Measurements from ENCODE around the gene MCC. TPM values are rescaled to one million over a fixed set of nuclear protein-coding genes. Genes with fewer than 3 reads are reported as not detected.

MCC gene
- polyA plus RNA-seq, 1 donor (not counting 4 experiments of a cell fraction or from before 2014, with no cell fraction given) = 24.6 TPM

- no peak for TF ChIP-seq EZH2 (IDR thresholded peaks at IDR 0.05; ENCODE audit: low read length)
- no peak for TF ChIP-seq CTCF (optimal IDR thresholded peaks at IDR 0.05 in 1 of 3, IDR thresholded peaks at IDR 0.05 in 1 of 3, conservative IDR thresholded peaks at IDR 0.05 in 1 of 3; ENCODE audit: extremely low read depth in 1 of 3, insufficient read depth in 2 of 3, low read length in 3 of 3)
- Histone ChIP-seq H3K79me2 (ENCODE audit: control insufficient read depth, insufficient read depth, low read length) (peaks cover 22% of the 10 kb centered on the region), H3K36me3 (ENCODE audit: control insufficient read depth in 2 of 2, extremely low read depth in 1 of 2, insufficient read depth in 2 of 2, low read length in 2 of 2) (peaks cover 7 to 16% of the 10 kb centered on the region in 2 experiments), H3K27ac (ENCODE audit: control insufficient read depth, insufficient read depth, low read length) (no peak overlapping the region), H3K9me3 (ENCODE audit: control insufficient read depth, low read depth, low read length) (no peaks in the 10 kb centered on the region), H2AFZ (ENCODE audit: control insufficient read depth, low read length) (no peak overlapping the region), H3K4me3 (ENCODE audit: control insufficient read depth in 2 of 3, extremely low read depth in 1 of 3, insufficient read depth in 2 of 3, low read depth in 1 of 3, low read length in 3 of 3) (no peak overlapping the region), H4K20me1 (ENCODE audit: control insufficient read depth, extremely low read depth, insufficient read depth, low read length) (no peaks in the 10 kb centered on the region), H3K4me2 (ENCODE audit: control insufficient read depth, extremely low read depth, insufficient read depth, low read depth, low read length) (no peak overlapping the region), H3K9me1 (ENCODE audit: control insufficient read depth, extremely low read depth, insufficient read depth, low read length) (no peaks in the 10 kb centered on the region), H3K27me3 (ENCODE audit: control insufficient read depth, extremely low read depth, insufficient read depth, low read length) (no peaks in the 10 kb centered on the region), H3K4me1 (ENCODE audit: control insufficient read depth, extremely low read depth, insufficient read depth, low read length) (peaks cover 23% of the 10 kb centered on the region), H3K9ac (ENCODE audit: control insufficient read depth, extremely low read depth, insufficient read depth, low read length) (no peak overlapping the region)
- dilution Hi-C loops (cut with MboI; ENCODE audit: extremely low pct_ligation_motif_present, low sequenced_read_pairs) = no loop called here
- DNase-seq (ENCODE audit: low read depth, low spot score) = no peak
- FAIRE-seq = no peak
These were observed 485.8 kb downstream of the MCC start for GRCh38 chr5:113002423-113002822.

- peaks cover 22% of the 10 kb centered on the region for H3K4me1 ChIP-seq (ENCODE audit: control insufficient read depth, extremely low read depth, insufficient read depth, low read length)
- H3K79me2 ChIP-seq (ENCODE audit: control insufficient read depth, insufficient read depth, low read length) = peaks cover 35% of the 10 kb centered on the region
- H3K27ac ChIP-seq (ENCODE audit: control insufficient read depth, insufficient read depth, low read length) = no peak overlapping the region
- no peaks in the 10 kb centered on the region for H4K20me1 ChIP-seq (ENCODE audit: control insufficient read depth, extremely low read depth, insufficient read depth, low read length)
- DNase-seq (ENCODE audit: low read depth, low spot score) (no peak), FAIRE-seq (no peak)
- H3K4me3 ChIP-seq (ENCODE audit: control insufficient read depth in 2 of 3, extremely low read depth in 1 of 3, insufficient read depth in 2 of 3, low read depth in 1 of 3, low read length in 3 of 3) = no peak overlapping the region
- H3K9me1 ChIP-seq (ENCODE audit: control insufficient read depth, extremely low read depth, insufficient read depth, low read length) = no peaks in the 10 kb centered on the region
- H3K9me3 ChIP-seq (ENCODE audit: control insufficient read depth, low read depth, low read length) = no peaks in the 10 kb centered on the region
- dilution Hi-C loops (cut with MboI; ENCODE audit: extremely low pct_ligation_motif_present, low sequenced_read_pairs) = no loop called here
- TF ChIP-seq EZH2 (IDR thresholded peaks at IDR 0.05; ENCODE audit: low read length) (no peak), CTCF (optimal IDR thresholded peaks at IDR 0.05 in 1 of 3, IDR thresholded peaks at IDR 0.05 in 1 of 3, conservative IDR thresholded peaks at IDR 0.05 in 1 of 3; ENCODE audit: extremely low read depth in 1 of 3, insufficient read depth in 2 of 3, low read length in 3 of 3) (no peak)
- H3K36me3 ChIP-seq (ENCODE audit: control insufficient read depth in 2 of 2, extremely low read depth in 1 of 2, insufficient read depth in 2 of 2, low read length in 2 of 2) = peaks cover 7 to 16% of the 10 kb centered on the region in 2 experiments
- H3K4me2 ChIP-seq (ENCODE audit: control insufficient read depth, extremely low read depth, insufficient read depth, low read depth, low read length) = peak overlapping the region; percentile 20
- no peak overlapping the region for H2AFZ ChIP-seq (ENCODE audit: control insufficient read depth, low read length)
- no peak overlapping the region for H3K9ac ChIP-seq (ENCODE audit: control insufficient read depth, extremely low read depth, insufficient read depth, low read length)
- no peaks in the 10 kb centered on the region for H3K27me3 ChIP-seq (ENCODE audit: control insufficient read depth, extremely low read depth, insufficient read depth, low read length)
These were observed 487.8 kb downstream of the MCC start for GRCh38 chr5:113000466-113000865.
